WTC11 (cell line): ENCODE measurements around the gene COL5A1. TPM values are rescaled to one million over a fixed set of nuclear protein-coding genes. Genes with fewer than 3 reads are reported as not detected.
"Not testable (repeated sequence)": the region's sequence is repeated elsewhere in the genome, so short reads cannot be mapped to it uniquely, and the experiment has no call there.

Experiments
- ATAC-seq: fragments of 200-7000 bp; cut with Tn5 transposase; 2 replicates; pipeline ENCODE4 v1.10.0; 2021; ENCODE audit warnings: mild to moderate bottlenecking, moderate library complexity
- CTCF ChIA-PET: fragments of 300-600 bp; sonication (Branson Sonifier 250); formaldehyde crosslinking; loops from one replicate; lab custom pipeline; 2021; ENCODE audit warnings: antibody characterized with exemption; lab: Charles Lee
- POLR2A ChIA-PET: fragments of 350-600 bp; sonication (Branson Sonifier 250); formaldehyde crosslinking; loops from one replicate; lab custom pipeline; 2021; ENCODE audit warnings: antibody characterized with exemption; lab: Charles Lee
- DNase-seq: peaks from one replicate; pipeline ENCODE4 v3.0.0; 2021; ENCODE audit warnings: low spot score
- H3K27ac Mint-ChIP-seq: 2 replicates; pipeline ENCODE4 v1.8.0; 2021; ENCODE audit warnings: mixed read lengths
- H3K27me3 Mint-ChIP-seq: 2 replicates; pipeline ENCODE4 v1.8.0; 2021; ENCODE audit warnings: low read depth, mild to moderate bottlenecking, moderate library complexity, mixed read lengths
- H3K36me3 Mint-ChIP-seq: 2 replicates; pipeline ENCODE4 v1.8.0; 2021; ENCODE audit warnings: mixed read lengths
- H3K4me1 Mint-ChIP-seq: 2 replicates; pipeline ENCODE4 v1.8.0; 2022; ENCODE audit warnings: mixed read lengths
- H3K4me3 Mint-ChIP-seq: 2 replicates; pipeline ENCODE4 v1.8.0; 2021; ENCODE audit warnings: mild to moderate bottlenecking, moderate library complexity, mixed read lengths
- H3K9me3 Mint-ChIP-seq: 2 replicates; pipeline ENCODE4 v1.8.0; 2021; ENCODE audit warnings: mixed read lengths
- ATF2 ChIP-seq: sonication (generic); formaldehyde crosslinking; IDR thresholded peaks from 2 replicates; pipeline ENCODE4 v1.8.1; 2022; ENCODE audit warnings: low read depth, missing genetic modification reagents, borderline replicate concordance
- ATF3 ChIP-seq: sonication (generic); formaldehyde crosslinking; conservative IDR thresholded peaks from 2 replicates; pipeline ENCODE4 v1.8.1; 2022; ENCODE audit warnings: mild to moderate bottlenecking, missing genetic modification reagents
- E2F4 ChIP-seq: sonication (generic); formaldehyde crosslinking; IDR thresholded peaks from 2 replicates; pipeline ENCODE4 v1.8.1; 2022; ENCODE audit warnings: low read depth, mild to moderate bottlenecking, moderate library complexity, missing genetic modification reagents, borderline replicate concordance
- ELF4 ChIP-seq: sonication (generic); formaldehyde crosslinking; IDR thresholded peaks from 2 replicates; pipeline ENCODE4 v1.8.1; 2022; ENCODE audit warnings: low read depth, mild to moderate bottlenecking, moderate library complexity, missing genetic modification reagents
- FOXJ3 ChIP-seq: sonication (generic); formaldehyde crosslinking; IDR thresholded peaks from 2 replicates; pipeline ENCODE4 v1.9.0; 2021; ENCODE audit warnings: missing genetic modification reagents, mild to moderate bottlenecking, borderline replicate concordance
- FOXK1 ChIP-seq: sonication (generic); formaldehyde crosslinking; IDR thresholded peaks from 2 replicates; pipeline ENCODE4 v1.8.0; 2022; ENCODE audit warnings: mild to moderate bottlenecking, moderate library complexity, missing genetic modification reagents
- FOXP1 ChIP-seq: sonication (generic); formaldehyde crosslinking; IDR thresholded peaks from 2 replicates; pipeline ENCODE4 v1.8.0; 2022; ENCODE audit warnings: missing genetic modification reagents, mild to moderate bottlenecking, moderate library complexity, borderline replicate concordance
- GABPB1 ChIP-seq: sonication (generic); formaldehyde crosslinking; IDR thresholded peaks from 2 replicates; pipeline ENCODE4 v1.8.1; 2023; ENCODE audit warnings: mild to moderate bottlenecking, missing genetic modification reagents
- HMGA2 ChIP-seq: fragments of 250-450 bp; sonication (Bioruptor Pico); IDR thresholded peaks from 2 replicates; pipeline ENCODE4 v1.4.0; 2021; ENCODE audit warnings: mild to moderate bottlenecking, moderate library complexity
- NFE2L1 ChIP-seq: sonication (generic); formaldehyde crosslinking; IDR thresholded peaks from 2 replicates; pipeline ENCODE4 v1.8.1; 2023; ENCODE audit warnings: missing genetic modification reagents
- NR2C2 ChIP-seq: sonication (generic); formaldehyde crosslinking; IDR thresholded peaks from 2 replicates; pipeline ENCODE4 v1.8.0; 2022; ENCODE audit warnings: mild to moderate bottlenecking, missing genetic modification reagents
- PRDM15 ChIP-seq: sonication (generic); formaldehyde crosslinking; IDR thresholded peaks from 2 replicates; pipeline ENCODE4 v1.8.0; 2022; ENCODE audit warnings: missing genetic modification reagents
- RELA ChIP-seq: sonication (generic); formaldehyde crosslinking; IDR thresholded peaks from 2 replicates; pipeline ENCODE4 v1.8.1; 2022; ENCODE audit warnings: missing genetic modification reagents, mild to moderate bottlenecking, borderline replicate concordance
- SOX15 ChIP-seq: fragments of 250-450 bp; sonication (Bioruptor Pico); IDR thresholded peaks from 2 replicates; pipeline ENCODE4 v1.9.0; 2021; ENCODE audit warnings: mild to moderate bottlenecking
- TEAD1 ChIP-seq: sonication (generic); formaldehyde crosslinking; IDR thresholded peaks from 2 replicates; pipeline ENCODE4 v1.8.0; 2022; ENCODE audit warnings: mild to moderate bottlenecking, missing genetic modification reagents
- TEAD4 ChIP-seq: sonication (generic); formaldehyde crosslinking; IDR thresholded peaks from 2 replicates; pipeline ENCODE4 v1.8.0; 2022; ENCODE audit warnings: mild to moderate bottlenecking, missing genetic modification reagents
- ZBTB21 ChIP-seq: sonication (generic); formaldehyde crosslinking; IDR thresholded peaks from 2 replicates; pipeline ENCODE4 v1.8.1; 2023; ENCODE audit warnings: mild to moderate bottlenecking, missing genetic modification reagents, borderline replicate concordance
- ZBTB43 ChIP-seq: sonication (generic); formaldehyde crosslinking; IDR thresholded peaks from 2 replicates; pipeline ENCODE4 v1.8.1; 2023; ENCODE audit warnings: mild to moderate bottlenecking, missing genetic modification reagents
- ZNF121 ChIP-seq: sonication (generic); formaldehyde crosslinking; IDR thresholded peaks from 2 replicates; pipeline ENCODE4 v1.8.0; 2023; ENCODE audit warnings: missing genetic modification reagents
- ZNF138 ChIP-seq: sonication (generic); formaldehyde crosslinking; conservative IDR thresholded peaks from 2 replicates; pipeline ENCODE4 v1.8.1; 2022; ENCODE audit warnings: mild to moderate bottlenecking, moderate library complexity, missing genetic modification reagents
- ZNF232 ChIP-seq: sonication (generic); formaldehyde crosslinking; IDR thresholded peaks from 2 replicates; pipeline ENCODE4 v1.8.0; 2022; ENCODE audit warnings: mild to moderate bottlenecking, missing genetic modification reagents
- ZSCAN18 ChIP-seq: fragments of 250-450 bp; sonication (Bioruptor Pico); IDR thresholded peaks from 2 replicates; pipeline ENCODE4 v2.1.2; 2022; ENCODE audit warnings: mild to moderate bottlenecking, moderate library complexity
- total RNA-seq: library from RNA; stranded (reverse); gene quantifications from 3 replicates; pipeline ENCODE4 v1.2.3, GENCODE V29; 2021

COL5A1 gene
- total RNA-seq, 1 experiment from 2014 or later: 13.5 TPM

GRCh38 chr9:134666831-134667230 lies 25.2 kb downstream of the COL5A1 start:
- ATAC-seq (no peak), DNase-seq (no peak)
- Mint-ChIP-seq H3K36me3 (0 out of 2 replicates have a peak, but pooled peaks cover 4% of the 10 kb centered on the region), H3K27me3 (no peaks in the 10 kb centered on the region), H3K4me3 (no peak overlapping the region), H3K9me3 (peaks cover 9% of the 10 kb centered on the region), H3K4me1 (peaks cover 9% of the 10 kb centered on the region), H3K27ac (no peak overlapping the region)
- CTCF ChIA-PET: interaction anchor here (1.1 kb wide), 1 partner anchor 22 kb away, joined by 3 read pairs; no protein-coding TSS in a partner anchor
- POLR2A ChIA-PET: no interaction called here
- TF ChIP-seq TEAD1 (CRISPR knock-in tag) (no peak), ZNF138 (CRISPR knock-in tag) (no peak), ZNF121 (CRISPR knock-in tag) (no peak), ZNF232 (CRISPR knock-in tag) (no peak), ELF4 (CRISPR knock-in tag) (no peak), ATF2 (CRISPR knock-in tag) (no peak), RELA (CRISPR knock-in tag) (no peak), ATF3 (CRISPR knock-in tag) (no peak), FOXJ3 (CRISPR knock-in tag) (no peak), NFE2L1 (CRISPR knock-in tag) (no peak), E2F4 (CRISPR knock-in tag) (no peak)

- H3K4me3 Mint-ChIP-seq, H3K36me3 Mint-ChIP-seq, POLR2A ChIA-PET, H3K27me3 Mint-ChIP-seq, CTCF ChIA-PET, DNase-seq, H3K27ac Mint-ChIP-seq, ATAC-seq, H3K9me3 Mint-ChIP-seq, H3K4me1 Mint-ChIP-seq: not testable (repeated sequence)
Observed at GRCh38 chr9:134668977-134669376, 27.4 kb downstream of the COL5A1 start.

GRCh38 chr9:134669399-134669955 lies 27.9 kb downstream of the COL5A1 start:
- Mint-ChIP-seq H3K4me3 (no peak overlapping the region), H3K27me3 (no peaks in the 10 kb centered on the region), H3K9me3 (peaks cover 12% of the 10 kb centered on the region), H3K27ac (no peak overlapping the region), H3K4me1 (peaks cover 9% of the 10 kb centered on the region), H3K36me3 (no peaks in the 10 kb centered on the region)
- TF ChIP-seq ZSCAN18 (CRISPR knock-in tag): no peak
- no peak for TF ChIP-seq PRDM15 (CRISPR knock-in tag)
- TF ChIP-seq HMGA2 (CRISPR knock-in tag): no peak
- no peak for TF ChIP-seq FOXP1 (CRISPR knock-in tag)
- no peak for TF ChIP-seq GABPB1 (CRISPR knock-in tag)
- no peak for TF ChIP-seq ZBTB21 (CRISPR knock-in tag)
- TF ChIP-seq NR2C2 (CRISPR knock-in tag): no peak
- no peak for TF ChIP-seq ZBTB43 (CRISPR knock-in tag)
- no peak for TF ChIP-seq FOXK1 (CRISPR knock-in tag)
- TF ChIP-seq SOX15 (CRISPR knock-in tag): no peak
- no peak for TF ChIP-seq E2F4 (CRISPR knock-in tag)
- TF ChIP-seq TEAD4 (CRISPR knock-in tag): no peak
- ChIA-PET POLR2A (no interaction called here), CTCF (interaction anchor here (1.9 kb wide), 1 partner anchor 8 kb away, joined by 8 read pairs; no protein-coding TSS in a partner anchor)
- DNase-seq: no peak
- ATAC-seq: no peak
